HG03469 (cell line): ENCODE results near the gene PTPRM.

ENCODE experiments used
- ATAC-seq: cut with Tn5 transposase; IDR thresholded peaks from one replicate; pipeline ENCODE4 v1.9.1; 2021; ENCODE audit warnings: mild to moderate bottlenecking, moderate library complexity, moderate number of reproducible peaks; ENCODE audit not compliant: unreplicated experiment

Gene PTPRM

DNA sequence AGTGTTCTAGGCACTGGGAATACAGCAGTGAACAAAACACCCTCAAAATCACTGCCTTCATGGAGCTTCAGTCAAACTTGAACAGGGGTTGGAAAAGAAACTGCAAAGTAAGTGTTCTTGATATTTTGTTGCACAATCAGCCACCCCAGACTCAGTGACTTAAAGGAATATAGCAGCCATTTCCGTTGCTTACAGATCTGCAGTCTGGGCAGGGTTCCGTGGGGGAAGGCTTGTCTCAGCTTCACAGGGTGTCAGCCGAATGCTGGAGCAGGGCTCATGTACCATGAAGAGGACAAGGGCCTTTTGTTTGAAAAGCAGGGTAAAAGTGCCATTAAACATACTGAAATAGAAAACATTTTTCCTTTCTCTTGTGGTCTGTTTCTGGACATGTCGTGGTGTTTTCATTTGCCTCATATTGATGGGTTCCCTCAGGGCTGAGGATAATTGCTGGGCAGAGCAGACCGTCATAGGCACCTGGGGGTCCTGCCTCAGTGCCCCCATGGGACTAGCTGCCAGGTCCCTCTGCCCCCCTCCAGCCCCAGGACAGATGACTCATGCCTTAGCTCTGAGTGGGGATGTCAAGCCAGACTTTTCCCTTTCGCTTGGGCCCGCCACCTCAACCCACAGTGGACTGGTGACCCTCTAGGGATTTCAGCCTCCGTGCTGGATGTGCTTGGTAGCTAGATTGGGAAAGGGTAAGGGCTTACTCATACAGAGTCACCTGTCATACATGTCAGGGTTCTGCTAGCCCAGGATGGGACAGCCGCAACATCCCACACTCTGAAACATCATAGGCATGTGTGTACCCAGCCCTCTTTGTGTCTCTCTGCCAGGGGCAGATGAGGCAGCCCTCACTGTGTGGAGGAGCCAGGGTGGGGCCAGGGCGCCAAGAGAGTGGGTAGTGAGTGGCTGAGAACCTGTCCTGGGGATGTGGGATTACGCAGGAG, 96.5 kb downstream of the PTPRM start:
- ATAC-seq = no peak

DNA sequence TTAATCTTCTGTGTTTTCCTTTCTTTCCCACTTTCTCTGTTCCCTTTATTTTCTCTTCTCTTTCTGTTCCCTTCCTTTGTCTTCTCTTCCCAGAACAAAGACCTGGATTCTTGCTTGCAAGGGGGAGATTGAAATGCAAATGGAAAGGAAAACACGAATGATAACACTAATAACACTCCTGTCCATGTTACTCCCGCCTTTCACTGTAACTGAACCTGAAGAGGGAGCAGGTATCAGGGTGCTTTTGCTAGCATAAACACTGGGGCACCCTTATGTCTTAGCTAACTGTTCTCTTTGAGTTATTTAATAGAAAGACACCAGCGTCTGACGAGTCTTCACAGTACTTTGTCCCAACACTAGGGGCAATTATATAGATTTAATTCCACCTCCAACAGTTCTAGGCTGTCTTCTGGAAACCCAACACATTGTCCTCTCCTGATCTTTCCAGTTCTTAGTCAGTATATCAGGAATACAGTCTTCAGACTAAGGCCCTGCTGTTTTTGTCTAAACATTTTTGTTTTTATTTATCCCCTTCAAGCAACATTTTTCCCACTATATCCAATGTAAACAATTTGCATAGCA, 99.2 kb downstream of the PTPRM start:
- ATAC-seq = no peak

DNA sequence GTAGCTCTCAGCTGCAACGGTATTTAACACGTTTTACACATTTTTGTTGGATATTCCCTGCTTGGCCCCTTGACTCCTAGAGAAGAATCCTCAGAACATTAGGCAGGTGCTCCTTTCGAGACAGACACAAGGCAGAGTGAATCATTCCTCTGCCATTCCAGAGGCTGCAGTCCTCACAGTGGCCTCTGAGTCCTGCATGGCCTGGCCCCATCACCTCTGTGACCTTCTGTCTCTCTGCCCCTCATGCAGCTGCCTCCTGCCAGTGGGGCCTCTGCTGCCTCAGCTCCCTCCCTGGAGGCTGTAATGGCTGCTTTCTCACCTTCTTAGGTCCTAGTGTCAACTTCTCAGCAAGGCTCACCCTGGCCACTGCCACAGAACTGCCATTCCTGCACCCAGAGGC, 101.3 kb downstream of the PTPRM start:
- ATAC-seq = no peak

DNA sequence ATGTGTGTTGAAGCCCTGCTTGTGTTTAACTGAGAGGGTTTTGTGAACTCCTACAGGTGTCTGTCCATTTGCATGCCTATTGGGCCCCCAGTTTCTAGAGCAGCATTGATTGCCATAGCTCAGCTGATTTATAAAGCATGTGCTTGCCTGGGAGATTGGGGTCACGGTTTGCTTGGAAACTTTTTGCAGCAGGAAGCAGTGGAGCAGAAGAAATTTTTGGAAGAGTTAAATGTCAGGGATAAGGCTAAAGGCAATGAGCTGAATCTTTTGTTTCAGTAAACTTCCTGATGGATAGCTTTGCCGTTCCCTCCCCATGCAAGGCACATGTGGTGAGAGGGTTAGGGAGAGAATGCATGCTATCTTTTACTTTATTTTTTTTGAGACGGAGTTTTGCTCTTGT, 102.2 kb downstream of the PTPRM start:
- no peak for ATAC-seq

DNA sequence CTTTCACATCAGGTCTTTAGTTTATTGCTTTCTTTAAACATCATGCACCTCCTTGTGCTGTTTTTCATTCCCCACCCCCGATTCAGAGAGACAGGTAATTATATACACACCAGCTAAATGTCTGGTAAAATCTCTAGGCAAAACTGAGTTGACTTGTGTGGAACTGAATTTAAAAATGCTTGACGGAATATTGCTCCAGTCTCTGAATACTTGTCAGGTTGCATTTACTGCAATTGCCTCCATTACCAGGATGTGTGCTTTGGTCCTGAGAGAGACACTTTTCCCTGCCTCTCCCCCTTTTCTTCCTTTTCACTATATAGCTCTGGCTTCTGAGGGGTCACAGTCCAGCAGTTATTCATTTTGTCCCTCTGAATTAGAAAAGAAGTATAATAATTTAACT, 104.0 kb downstream of the PTPRM start:
- ATAC-seq = no peak

DNA sequence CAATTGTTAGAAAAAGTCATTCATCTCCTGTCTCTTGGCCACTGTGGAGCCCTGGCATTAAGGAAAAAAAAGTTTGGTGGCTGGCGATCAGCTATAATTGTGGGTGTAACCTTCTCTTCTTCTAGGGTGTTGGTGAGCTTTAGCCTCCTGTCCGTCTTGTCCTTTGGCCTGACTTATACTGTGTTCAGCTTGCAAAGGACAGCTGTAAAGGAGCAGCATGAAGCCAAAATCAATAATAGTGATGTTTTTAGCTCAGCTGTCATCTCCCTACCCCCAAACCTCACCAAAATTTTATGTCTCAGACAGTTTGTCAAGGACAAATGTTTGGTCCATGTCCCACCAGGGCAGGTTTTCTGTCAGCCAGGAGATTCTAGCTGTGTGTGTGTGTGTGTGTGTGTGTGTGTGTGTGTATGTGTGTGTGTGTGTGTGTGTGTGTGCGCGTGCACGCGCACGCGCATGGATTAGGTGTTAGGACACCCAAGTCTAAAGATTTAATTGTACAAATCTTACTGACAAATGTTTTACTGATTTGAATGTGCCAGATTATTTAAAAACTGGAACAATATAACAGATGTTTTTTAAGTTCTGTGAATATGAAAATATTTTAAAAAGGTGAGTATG, 109.2 kb downstream of the PTPRM start:
- ATAC-seq = no peak

DNA sequence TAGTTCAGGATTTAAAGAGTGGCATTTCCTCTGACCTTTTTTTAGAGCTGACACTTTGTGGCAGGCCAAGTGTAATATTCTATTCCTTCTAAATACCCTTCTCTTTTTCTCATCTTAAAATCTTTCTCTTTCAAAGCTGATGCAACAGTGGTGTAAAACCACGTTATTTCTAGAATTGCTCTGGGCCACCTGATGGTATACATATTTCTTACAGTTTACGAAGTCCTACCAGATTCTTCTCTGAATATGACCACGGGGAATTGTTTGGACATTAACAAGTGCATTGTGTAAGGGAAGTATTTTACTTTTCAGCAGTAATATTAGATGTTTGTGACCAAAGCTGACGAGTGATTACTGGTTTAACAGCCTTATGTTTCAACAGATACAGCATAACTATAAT, 109.9 kb downstream of the PTPRM start:
- ATAC-seq = no peak

DNA sequence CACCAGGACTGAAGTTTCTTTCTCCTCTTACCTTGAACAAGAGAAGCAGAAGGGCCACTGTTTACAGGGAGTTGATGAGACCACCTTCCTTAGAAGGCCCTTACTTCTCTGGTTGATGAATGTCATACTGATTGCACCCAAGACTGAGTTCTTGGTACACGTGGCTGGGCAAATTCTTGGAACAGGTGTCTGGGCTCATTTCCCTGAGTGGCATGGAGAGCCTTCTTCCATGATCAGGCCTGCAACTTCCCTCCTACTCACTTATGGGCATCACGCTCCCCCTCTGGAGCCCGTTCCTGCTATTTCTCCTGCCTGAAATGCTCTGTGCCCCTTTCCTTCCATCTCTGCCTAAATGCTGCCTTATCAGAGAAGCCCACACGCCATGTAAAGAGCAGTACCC, 110.3 kb downstream of the PTPRM start:
- ATAC-seq = no peak

DNA sequence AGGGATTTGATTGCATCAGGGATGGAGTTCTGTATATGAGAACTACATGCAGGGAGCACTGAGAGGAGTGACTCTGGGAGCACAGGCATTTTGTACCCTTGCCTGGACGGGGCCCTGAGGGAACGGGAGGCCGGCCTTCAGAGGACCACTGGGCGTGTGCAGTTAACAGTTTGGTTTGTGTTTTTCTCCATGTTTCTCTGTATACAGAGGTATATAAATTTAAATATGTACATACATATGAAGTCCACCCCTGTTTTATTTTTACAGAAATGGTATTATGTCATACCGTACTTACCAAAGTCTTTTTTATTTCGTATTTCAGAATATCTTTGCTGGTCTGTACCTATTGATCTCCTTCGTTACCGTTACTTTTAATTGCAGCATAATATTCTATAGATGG, 111.3 kb downstream of the PTPRM start:
- ATAC-seq = no peak

DNA sequence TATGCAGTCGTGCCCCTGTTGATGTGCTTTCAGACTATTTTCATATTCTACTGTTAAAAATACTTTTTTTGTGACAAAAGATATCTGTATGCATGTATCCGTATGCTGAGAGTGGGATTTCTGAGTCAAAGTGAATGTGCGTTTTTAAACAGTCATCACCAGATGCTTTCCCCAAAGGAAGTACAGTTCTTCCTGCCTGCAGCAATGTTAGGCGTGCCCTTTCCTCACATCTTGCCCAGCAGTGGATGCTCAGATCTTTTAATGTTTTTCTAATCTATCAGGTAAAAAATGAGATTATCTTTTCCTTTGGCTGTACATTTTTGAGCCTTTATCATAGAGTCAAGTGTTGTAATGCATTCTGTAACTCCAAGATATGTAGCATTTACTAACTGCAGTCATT, 111.7 kb downstream of the PTPRM start:
- ATAC-seq = no peak

DNA sequence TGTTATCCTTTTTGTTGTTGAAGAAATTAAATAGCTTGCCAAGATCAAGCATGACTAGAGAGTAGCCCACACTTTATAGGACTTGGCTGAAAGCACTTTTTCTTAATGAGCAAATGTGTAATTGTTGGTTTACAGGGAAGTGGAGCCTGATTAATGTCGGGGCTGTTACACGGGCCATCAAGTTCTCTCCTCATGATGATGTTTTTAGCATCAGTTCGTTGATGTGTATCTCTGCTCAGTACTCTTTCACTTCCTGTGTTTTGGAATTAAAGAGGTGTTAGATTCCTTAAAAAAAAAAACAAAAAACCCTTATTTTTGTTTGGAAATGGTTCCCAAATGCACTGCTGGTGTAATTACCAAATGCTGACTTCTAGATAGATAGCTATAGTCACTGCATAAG, 114.2 kb downstream of the PTPRM start:
- ATAC-seq = no peak

DNA sequence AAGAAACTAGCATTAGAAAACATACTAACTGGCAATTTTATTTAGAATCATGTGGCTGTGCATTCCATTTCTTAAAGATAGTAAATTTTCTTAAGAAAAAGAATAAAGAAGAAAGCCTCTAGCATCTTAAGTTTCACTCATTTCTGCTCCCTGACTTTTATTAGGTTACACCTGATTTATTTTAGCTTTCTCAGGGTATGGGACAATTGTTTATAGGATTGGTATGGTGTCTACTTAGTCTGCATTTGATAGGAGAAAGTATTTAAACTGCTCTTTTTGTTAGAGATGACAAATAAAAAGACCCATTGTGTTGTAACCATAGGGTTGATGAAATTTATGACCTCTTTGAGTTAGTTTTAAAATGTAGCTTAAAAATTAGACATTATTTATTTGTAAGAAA, 115.2 kb downstream of the PTPRM start:
- no peak for ATAC-seq

DNA sequence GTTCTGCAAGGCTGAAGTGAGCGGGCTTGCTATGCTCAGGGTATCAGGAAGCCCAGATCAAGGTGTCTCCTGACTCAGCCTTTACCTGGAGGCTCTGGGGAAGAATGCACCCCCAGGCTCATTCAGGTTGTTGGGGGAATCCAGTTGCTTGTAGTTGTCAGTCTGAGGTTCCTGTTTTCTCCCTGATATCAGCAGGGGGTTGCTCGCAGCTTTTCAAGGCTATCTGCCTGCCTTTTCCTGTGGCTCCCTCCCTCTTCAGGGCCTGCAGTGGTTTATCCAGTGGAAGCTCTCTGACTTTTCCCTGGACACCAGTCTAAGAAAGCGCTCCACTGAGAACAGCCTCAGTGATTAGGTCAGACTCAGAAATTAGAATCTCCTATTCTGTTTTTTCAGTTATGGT, 116.6 kb downstream of the PTPRM start:
- ATAC-seq = no peak

DNA sequence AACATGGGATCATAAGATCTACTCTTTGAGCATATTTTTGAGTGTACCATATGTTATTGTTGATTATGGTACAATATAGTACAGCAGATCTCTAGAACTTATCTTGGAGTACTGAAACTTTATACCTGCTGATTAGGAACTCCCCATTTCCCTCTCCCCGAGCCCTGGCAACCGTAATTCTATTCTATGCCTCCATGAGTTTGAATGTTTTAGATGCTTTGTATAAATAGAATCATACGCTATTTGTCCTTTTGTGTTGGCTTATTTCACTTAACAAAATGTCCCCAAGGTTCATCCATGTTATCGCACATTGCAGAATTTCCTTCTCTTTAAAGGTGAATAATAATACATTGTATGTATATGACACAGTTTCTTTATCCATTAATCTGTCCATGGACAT, 117.2 kb downstream of the PTPRM start:
- ATAC-seq = no peak

DNA sequence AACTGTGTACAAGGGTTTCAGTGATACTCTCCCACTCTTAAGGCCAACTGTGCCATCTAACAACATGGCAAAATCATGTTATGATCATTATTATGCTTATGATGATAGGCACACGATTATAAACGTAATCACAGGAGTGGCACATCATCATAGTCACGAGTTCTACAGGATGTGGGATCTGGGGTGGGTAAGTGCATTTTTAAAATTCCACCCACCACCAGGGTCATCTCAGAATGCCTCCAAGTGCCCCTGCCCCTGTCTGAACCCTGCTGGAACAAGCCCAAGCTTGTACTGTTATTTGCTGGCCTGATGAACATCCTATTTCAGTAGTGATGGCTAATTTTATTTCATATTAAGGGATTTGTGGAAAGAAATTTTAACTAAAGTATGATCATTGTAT, 117.8 kb downstream of the PTPRM start:
- ATAC-seq = no peak

DNA sequence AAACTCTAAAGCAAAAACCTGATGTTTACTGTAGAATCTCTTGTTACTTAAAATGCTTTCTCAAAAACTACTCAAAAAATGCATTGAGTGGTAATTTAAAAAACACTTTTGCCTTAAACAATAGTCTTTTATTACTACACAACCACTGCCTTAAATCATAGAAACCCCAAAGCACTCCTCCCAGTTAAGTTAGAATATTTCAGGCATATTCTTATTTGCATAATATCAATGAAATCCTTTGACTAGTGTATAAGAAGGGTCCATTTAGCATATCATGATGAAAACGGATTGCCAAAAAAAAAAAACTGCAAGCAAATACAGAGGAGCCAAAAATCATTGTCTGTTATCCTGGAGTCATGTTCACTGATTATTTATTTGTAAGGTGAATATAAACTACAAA, 119.2 kb downstream of the PTPRM start:
- no peak for ATAC-seq

DNA sequence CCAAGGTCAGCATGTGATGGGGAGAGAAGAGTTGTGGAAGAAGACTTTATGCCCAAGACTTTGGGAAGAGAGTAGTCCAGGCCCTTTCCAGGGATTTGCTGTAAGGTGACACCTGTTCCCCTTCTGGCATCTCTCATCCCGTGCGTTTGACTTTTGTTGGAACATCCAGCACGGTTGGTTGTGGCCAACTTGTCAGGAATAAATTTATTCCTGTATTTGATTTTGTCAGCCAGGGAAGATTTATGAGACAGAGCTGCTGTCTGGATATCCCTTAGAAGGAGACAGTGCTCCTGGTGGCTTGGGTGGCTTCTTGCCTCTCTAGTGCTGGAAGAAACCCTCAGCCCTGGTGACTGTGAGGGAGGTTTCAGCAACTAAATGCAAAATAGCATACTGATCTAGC, 121.5 kb downstream of the PTPRM start:
- ATAC-seq = no peak

DNA sequence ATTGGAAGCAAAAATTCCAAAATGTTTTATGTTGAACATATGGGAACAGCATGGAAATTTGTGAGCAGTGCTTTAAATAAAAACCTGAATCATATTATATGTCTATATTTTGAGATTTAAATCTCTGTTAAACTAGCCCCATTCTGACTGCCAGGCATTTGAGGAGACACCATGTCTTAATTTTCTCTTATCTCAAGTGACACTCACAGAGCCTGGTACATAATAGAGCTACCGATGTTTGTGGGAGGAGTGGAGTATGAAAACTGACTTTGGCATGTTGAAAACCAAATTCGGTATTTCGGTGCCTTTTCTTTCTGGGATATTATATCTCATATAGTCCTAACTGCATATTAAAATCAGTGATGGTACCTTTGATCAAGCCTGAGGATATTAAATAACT, 124.1 kb downstream of the PTPRM start:
- no peak for ATAC-seq

DNA sequence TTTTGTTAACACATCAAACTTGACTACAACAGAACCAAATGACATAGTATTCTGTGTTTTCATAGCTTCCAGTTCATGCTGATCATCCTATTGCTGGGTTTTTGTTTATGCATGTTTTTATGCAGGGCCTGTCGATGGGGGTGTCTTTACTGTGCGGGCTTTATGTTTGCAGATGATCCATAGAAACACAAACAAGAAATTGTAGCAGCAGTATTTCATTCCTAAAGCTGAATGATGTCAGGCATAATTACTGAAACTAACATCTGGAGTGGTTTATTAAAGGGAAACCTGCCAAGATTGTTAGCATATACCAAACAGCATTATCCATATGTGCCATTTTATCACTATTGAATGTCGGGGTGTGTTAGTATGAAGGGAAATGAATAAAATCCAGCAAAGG, 129.7 kb downstream of the PTPRM start:
- ATAC-seq = no peak

DNA sequence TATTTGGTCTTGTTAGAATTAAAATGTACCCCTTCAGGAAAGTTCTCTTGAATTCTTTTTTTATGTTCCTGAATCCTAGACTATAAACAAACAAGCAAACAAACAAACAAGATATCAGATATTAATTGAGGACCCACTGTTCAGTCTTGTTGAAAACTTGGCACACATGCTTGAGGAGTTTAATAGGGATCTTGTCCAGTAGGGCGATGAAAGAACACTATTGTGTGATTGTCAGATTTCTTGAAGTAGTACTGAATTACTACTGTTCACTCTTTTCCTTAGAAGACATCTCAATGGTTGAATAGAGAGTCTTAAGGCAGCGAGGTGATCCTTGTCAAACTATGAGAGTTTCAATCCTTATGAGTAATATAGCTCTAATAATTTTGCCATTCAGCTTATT, 130.2 kb downstream of the PTPRM start:
- ATAC-seq = no peak

DNA sequence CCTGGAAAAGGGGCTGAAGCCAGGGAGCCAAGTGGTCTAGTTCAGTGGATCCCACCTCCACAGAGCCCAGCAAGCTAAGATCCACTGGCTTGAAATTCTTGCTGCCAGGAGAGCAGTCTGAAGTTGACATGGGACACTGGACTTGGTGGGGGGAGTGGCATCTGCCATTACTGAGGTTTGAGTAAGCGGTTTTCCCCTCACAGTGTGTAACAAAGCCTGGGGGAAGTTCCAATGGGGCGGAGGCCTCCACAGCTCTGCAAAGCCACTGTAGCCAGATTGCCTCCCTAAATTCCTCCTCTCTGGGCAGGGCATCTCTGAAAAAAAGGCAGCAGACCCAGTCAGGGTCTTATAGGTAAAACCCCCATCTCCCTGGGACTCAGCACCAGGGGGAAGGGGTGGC, 144.4 kb downstream of the PTPRM start:
- no peak for ATAC-seq

DNA sequence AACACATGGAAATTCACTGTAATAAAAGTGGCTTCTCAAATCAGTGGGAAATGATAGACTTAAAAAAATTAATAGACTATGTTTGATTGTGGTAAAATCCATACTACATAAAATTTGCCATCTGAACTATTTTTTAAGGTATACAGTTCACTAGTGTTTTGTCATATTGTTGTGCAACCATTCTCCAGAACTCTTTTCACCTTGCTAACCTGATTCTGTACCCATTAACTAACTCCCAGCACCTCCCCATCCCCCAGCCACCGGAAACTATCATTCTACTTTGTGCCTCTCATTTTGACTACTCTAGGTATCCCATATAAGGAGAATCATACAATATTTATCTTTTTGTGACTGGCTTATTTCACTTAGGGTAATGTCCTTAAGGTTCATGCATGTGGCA, 153.3 kb downstream of the PTPRM start:
- ATAC-seq = no peak
